Loucy (cell line): ENCODE measurements around the gene POLR3E.

Source experiments
- CTCF ChIP-seq: fragments of 200-600 bp; sonication (generic); conservative IDR thresholded peaks from 2 replicates; pipeline ENCODE4 v1.5.1; 2014; ENCODE audit warnings: mild to moderate bottlenecking, antibody characterized with exemption, low read length
- EZH2phosphoT487 ChIP-seq: fragments of 200-600 bp; IDR thresholded peaks from 2 replicates; pipeline ENCODE4 v1.6.1; 2018; ENCODE audit warnings: antibody characterized with exemption, mild to moderate bottlenecking, moderate library complexity, borderline replicate concordance

DNA sequence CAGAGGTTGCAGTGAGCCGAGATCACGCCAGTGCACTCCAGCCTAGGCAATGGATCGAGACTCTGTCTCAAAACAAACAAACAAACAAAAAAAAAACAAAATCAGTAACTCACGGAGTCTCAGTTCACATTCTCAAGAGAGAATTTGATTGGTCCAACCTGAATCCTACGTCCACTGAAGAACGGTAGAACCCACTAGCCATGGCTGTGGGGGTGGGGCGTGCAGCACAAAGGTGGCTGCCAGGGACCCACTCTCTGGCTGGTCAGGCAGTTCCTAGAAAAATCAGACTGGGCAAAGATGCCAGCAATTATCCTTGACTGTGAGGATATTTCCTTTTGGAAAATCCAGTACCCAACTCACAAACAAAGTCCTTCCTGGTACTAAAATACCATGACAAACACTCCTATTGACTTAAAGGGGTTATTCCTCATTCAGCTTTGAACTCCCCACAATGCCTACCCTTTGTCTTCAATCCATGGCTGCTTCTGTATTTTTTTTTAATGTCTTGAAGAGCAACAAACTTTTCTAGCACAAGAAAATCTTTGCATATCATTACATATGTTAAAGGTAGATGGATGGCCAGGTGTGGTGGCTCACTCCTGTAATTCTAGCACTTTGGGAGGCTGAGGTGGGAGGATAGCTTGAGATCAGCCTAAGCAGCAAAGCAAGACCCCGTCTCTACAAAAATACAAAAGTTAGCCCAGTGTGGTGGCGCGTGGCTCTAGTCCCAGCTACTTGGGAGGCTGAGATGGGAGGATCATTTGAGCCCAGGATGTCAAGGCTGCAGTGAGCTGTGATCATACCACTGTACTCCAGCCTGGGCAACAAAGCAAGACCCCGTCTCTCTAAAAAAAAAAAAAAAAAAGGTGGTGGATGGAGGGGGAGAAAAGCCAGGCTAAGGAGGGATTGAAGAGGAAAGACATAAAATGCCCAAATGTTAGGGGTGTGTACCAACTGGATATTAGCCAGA lies 3.8 kb upstream of the POLR3E start:
- TF ChIP-seq CTCF (no peak), EZH2phosphoT487 (no peak)
